ENCODE measurements around the gene PRDM11. TPM values are rescaled to one million over a fixed set of nuclear protein-coding genes. Genes with fewer than 3 reads are reported as not detected.
A peak's percentile ranks its signal among the peaks of the same experiment; 100 is the strongest.

PRDM11 gene
- total and polyA plus RNA-seq, 2 donors from 2014 or later = 2.9 to 22.5 TPM

- Histone ChIP-seq H3K4me3 (ENCODE audit: low read length in 3 of 3) (no peak overlapping the region), H3K27ac (ENCODE audit: low read depth in 2 of 2, low read length in 2 of 2) (no peak overlapping the region), H3K9me3 (ENCODE audit: control insufficient read depth in 2 of 3, insufficient read depth in 1 of 3, low read length in 3 of 3) (no peaks in the 10 kb centered on the region), H3K9ac (ENCODE audit: low read length in 3 of 3) (no peak overlapping the region), H3K27me3 (ENCODE audit: control insufficient read depth, insufficient read depth, low read length) (no peaks in the 10 kb centered on the region), H3K36me3 (ENCODE audit: control insufficient read depth in 2 of 3, insufficient read depth in 3 of 3, low read length in 3 of 3) (no peaks in the 10 kb centered on the region), H3K4me1 (ENCODE audit: control insufficient read depth in 2 of 3, insufficient read depth in 2 of 3, low read depth in 1 of 3, low read length in 3 of 3) (peaks cover 2 to 49% (median 26%) of the 10 kb centered on the region in 3 donors)
- intact Hi-C loops (cut with DNase I) = no loop called here
- DNase-seq (peak in 1 of 5 donors; percentile 22), FAIRE-seq (no peak)
- no peak for TF ChIP-seq CTCF (IDR thresholded peaks at IDR 0.05; ENCODE audit: borderline replicate concordance, extremely low read depth, insufficient read depth)
Measured at GRCh38 chr11:45159781-45160365, 13.4 kb downstream of the PRDM11 start.

GRCh38 chr11:45161252-45162063 lies 15.0 kb downstream of the PRDM11 start:
- DNase-seq (peak in 1 of 5 donors; percentile 35), FAIRE-seq (no peak)
- Histone ChIP-seq H3K9ac (ENCODE audit: low read length in 3 of 3) (no peak overlapping the region), H3K4me3 (ENCODE audit: low read length in 3 of 3) (no peak overlapping the region), H3K27ac (ENCODE audit: low read depth in 2 of 2, low read length in 2 of 2) (peak overlapping the region in 1 of 2 donors; percentile 43), H3K27me3 (ENCODE audit: control insufficient read depth, insufficient read depth, low read length) (no peaks in the 10 kb centered on the region), H3K36me3 (ENCODE audit: control insufficient read depth in 2 of 3, insufficient read depth in 3 of 3, low read length in 3 of 3) (no peaks in the 10 kb centered on the region), H3K4me1 (ENCODE audit: control insufficient read depth in 2 of 3, insufficient read depth in 2 of 3, low read depth in 1 of 3, low read length in 3 of 3) (peaks cover 2 to 47% (median 26%) of the 10 kb centered on the region in 3 donors), H3K9me3 (ENCODE audit: control insufficient read depth in 2 of 3, insufficient read depth in 1 of 3, low read length in 3 of 3) (no peaks in the 10 kb centered on the region)
- intact Hi-C loops (cut with DNase I) = no loop called here
- TF ChIP-seq CTCF (IDR thresholded peaks at IDR 0.05; ENCODE audit: borderline replicate concordance, extremely low read depth, insufficient read depth) = no peak

- no peaks in the 10 kb centered on the region for H3K27me3 ChIP-seq (ENCODE audit: control insufficient read depth, insufficient read depth, low read length)
- FAIRE-seq (no peak), DNase-seq (no peak)
- no peaks in the 10 kb centered on the region for H3K36me3 ChIP-seq (ENCODE audit: control insufficient read depth in 2 of 3, insufficient read depth in 3 of 3, low read length in 3 of 3)
- intact Hi-C loops (cut with DNase I) = no loop called here
- H3K9me3 ChIP-seq (ENCODE audit: control insufficient read depth in 2 of 3, insufficient read depth in 1 of 3, low read length in 3 of 3) = no peaks in the 10 kb centered on the region
- no peak overlapping the region for H3K4me3 ChIP-seq (ENCODE audit: low read length in 3 of 3)
- peak overlapping the region in 1 of 2 donors; percentile 43 for H3K27ac ChIP-seq (ENCODE audit: low read depth in 2 of 2, low read length in 2 of 2)
- H3K4me1 ChIP-seq (ENCODE audit: control insufficient read depth in 2 of 3, insufficient read depth in 2 of 3, low read depth in 1 of 3, low read length in 3 of 3) = peaks cover 2 to 42% (median 26%) of the 10 kb centered on the region in 3 donors
- no peak for TF ChIP-seq CTCF (IDR thresholded peaks at IDR 0.05; ENCODE audit: borderline replicate concordance, extremely low read depth, insufficient read depth)
- no peak overlapping the region for H3K9ac ChIP-seq (ENCODE audit: low read length in 3 of 3)
Measured at GRCh38 chr11:45162064-45162375, 15.6 kb downstream of the PRDM11 start.
